ENCODE data around the gene ACOX3. TPM values are rescaled to one million over a fixed set of nuclear protein-coding genes. Genes with fewer than 3 reads are reported as not detected.

Gene ACOX3
- total RNA-seq, 6 experiments from 2014 or later = 18.6 to 23.2 (median 19.9) TPM

DNA sequence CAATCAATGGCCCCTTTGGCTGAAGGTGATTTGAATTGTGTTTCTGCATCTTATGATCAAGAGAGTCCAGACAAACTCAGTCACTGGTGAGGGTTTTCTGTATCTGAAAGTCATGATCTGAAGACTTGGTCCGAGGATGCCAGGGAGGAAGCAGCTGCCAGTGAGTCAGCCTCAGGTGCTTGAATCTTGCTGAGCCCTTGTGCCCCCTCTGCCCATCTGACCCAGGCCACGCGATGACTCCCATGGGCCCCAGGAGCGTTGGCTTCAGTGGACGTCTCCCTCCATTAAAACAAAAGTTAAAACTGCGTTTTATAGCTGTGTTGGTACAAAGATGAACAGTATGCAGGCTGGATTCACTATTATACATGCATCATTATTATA is 109.0 kb downstream of the ACOX3 start:
- Mint-ChIP-seq H3K4me1 (ENCODE audit: low read depth) (peaks cover 9% of the 10 kb centered on the region), H3K36me3 (ENCODE audit: low read depth) (peaks cover 6% of the 10 kb centered on the region), H3K27me3 (ENCODE audit: insufficient read depth) (peaks cover 23% of the 10 kb centered on the region), H3K4me3 (no peak overlapping the region), H3K27ac (no peak overlapping the region), H3K9me3 (peaks cover 24% of the 10 kb centered on the region)
- TF ChIP-seq, protein P1, sequence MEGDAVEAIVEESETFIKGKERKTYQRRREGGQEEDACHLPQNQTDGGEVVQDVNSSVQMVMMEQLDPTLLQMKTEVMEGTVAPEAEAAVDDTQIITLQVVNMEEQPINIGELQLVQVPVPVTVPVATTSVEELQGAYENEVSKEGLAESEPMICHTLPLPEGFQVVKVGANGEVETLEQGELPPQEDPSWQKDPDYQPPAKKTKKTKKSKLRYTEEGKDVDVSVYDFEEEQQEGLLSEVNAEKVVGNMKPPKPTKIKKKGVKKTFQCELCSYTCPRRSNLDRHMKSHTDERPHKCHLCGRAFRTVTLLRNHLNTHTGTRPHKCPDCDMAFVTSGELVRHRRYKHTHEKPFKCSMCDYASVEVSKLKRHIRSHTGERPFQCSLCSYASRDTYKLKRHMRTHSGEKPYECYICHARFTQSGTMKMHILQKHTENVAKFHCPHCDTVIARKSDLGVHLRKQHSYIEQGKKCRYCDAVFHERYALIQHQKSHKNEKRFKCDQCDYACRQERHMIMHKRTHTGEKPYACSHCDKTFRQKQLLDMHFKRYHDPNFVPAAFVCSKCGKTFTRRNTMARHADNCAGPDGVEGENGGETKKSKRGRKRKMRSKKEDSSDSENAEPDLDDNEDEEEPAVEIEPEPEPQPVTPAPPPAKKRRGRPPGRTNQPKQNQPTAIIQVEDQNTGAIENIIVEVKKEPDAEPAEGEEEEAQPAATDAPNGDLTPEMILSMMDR (IDR thresholded peaks at IDR 0.05) = no peak
- no peak for DNase-seq

DNA sequence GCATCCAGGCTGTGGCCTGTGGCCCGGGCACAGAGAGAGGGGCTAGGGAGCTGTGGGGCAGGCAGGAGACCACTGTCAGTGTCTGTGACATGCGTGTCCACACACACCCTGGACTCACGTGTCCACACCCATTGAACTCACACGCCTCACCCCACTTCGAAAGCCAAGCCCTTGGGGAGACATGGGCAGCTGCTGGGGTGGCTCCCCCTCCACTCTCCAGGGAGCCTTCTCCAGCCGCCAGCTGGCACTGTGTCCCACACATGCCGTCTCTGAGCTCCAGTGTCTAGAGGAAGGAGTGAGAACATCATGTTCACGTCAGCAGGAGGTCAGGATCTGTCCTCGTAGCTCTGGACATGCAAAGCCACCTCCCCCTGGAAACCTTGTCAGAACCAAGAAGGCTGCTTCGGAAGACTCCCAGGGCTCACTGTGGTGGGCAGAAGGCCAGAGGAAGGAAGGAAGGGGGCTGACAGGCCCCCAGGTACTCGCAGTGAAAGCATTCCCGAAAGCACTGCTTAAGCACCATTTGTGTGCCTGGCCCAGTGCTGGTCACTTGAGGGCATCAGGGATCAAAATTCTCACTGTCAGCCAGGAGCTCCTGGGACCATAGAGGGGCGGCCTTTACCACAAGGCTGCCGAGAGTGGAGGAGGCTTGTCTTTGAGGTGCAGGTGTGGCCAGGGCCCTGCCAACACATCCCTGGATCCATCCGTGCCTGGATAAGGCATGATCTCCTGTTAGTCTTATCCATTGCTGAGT is 109.5 kb downstream of the ACOX3 start:
- TF ChIP-seq, protein P1 (IDR thresholded peaks at IDR 0.05) = no peak
- Mint-ChIP-seq H3K27ac (no peak overlapping the region), H3K9me3 (peaks cover 19% of the 10 kb centered on the region), H3K27me3 (ENCODE audit: insufficient read depth) (peaks cover 23% of the 10 kb centered on the region), H3K36me3 (ENCODE audit: low read depth) (peaks cover 4% of the 10 kb centered on the region), H3K4me1 (ENCODE audit: low read depth) (peaks cover 3% of the 10 kb centered on the region), H3K4me3 (no peak overlapping the region)
- DNase-seq = no peak

DNA sequence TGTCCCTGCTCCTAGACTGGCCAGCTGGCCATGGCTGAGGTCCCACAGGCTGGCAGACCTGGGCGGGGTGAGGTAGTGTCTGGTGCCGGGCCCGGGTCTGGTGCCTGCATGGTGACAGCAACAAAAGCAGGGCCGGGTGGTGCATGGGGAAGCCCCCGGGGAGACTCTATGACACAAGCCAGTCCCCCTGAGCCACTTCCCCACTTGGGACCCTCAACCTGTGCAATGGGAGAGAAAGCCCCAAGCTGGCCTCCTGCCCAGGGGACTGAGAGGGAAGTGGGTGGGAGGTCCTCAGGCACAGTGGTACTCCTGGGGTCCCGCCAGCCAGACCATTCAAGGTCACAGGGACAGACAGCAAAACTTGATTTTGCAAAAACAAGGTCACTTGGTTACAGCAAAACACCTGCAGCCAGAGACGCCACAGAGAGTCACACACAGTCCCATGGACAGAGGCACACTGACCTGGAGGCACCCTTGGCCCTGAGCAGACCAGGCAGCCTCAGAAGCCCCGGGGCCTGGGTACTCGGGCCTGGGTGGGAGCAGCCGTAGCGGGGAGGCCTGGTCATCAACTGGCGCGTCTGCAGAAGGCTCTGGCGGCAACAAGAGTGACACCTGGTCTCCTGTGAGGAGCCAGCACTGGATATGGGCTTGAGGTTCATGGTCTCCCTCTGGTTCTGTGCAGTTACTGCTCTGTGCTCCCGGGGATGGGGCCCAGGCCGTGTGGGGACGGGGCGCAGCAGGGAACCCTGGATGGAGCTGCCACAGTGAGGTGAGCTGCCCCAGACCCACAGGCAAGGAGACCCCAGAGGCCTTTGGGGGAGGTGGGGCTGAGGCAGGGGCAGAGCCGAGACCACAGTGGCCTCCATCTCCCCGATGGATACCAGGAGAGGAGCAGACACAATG is 110.4 kb downstream of the ACOX3 start:
- H3K27me3 Mint-ChIP-seq (ENCODE audit: insufficient read depth) = peaks cover 23% of the 10 kb centered on the region
- no peak for DNase-seq
- H3K9me3 Mint-ChIP-seq = peaks cover 10% of the 10 kb centered on the region
- no peak overlapping the region for H3K4me3 Mint-ChIP-seq
- no peak overlapping the region for H3K27ac Mint-ChIP-seq
- no peaks in the 10 kb centered on the region for H3K36me3 Mint-ChIP-seq (ENCODE audit: low read depth)
- TF ChIP-seq, protein P1 (IDR thresholded peaks at IDR 0.05) = no peak
- peaks cover 8% of the 10 kb centered on the region for H3K4me1 Mint-ChIP-seq (ENCODE audit: low read depth)

DNA sequence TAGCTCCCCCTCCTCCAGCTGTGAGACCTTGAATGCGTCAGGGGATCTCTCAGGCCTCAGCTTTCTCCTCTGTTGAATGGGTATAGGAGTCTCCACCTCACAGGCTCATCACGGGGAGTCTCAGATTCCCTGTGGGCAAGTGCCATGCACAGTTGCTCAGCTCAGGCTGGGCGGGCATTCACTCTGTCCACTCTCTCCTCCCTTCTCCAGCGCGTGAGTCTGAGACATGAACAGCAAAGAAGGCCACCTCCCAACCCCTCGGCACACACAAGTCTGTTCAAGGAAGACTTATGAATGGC is 111.0 kb downstream of the ACOX3 start:
- Mint-ChIP-seq H3K27me3 (ENCODE audit: insufficient read depth) (peaks cover 23% of the 10 kb centered on the region), H3K4me1 (ENCODE audit: low read depth) (peaks cover 14% of the 10 kb centered on the region), H3K4me3 (no peak overlapping the region), H3K27ac (no peak overlapping the region), H3K36me3 (ENCODE audit: low read depth) (no peaks in the 10 kb centered on the region), H3K9me3 (peaks cover 8% of the 10 kb centered on the region; the same call in 1 of the 2 replicates)
- DNase-seq = no peak
- TF ChIP-seq, protein P1 (IDR thresholded peaks at IDR 0.05) = no peak

DNA sequence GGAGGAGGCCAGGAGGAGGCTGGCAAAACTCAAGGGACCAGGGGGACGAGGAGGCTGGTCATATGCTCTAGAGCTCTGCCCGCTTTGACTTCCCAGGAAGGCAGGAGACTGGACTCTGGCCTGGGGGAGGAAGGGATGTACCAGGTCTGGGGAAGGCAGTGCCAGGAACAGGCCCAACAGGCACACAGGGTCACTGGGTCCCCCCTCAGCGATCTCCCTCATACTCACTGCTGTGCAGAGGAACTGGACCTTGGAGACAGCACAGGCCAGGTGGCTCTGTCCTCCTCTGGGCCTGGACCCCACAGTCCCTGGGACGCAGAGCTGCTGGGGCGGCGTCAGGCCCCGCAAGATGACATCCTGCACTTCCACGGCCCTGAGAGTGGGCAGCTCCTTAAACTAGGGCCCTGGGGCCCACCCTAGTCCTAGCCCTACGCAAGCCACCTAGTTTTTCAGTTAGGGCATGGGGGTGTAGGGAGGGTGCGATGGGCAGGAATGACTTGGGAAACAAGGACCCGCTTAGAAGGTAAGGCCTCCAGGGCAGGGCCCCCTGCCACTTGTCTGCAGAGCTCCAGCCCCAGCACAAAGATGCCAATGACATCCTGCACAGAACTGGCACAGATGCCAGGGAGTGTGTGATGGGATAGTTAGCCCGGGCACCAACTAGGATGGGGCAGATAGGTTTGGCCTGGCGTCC is 111.5 kb downstream of the ACOX3 start:
- peaks cover 19% of the 10 kb centered on the region for H3K4me1 Mint-ChIP-seq (ENCODE audit: low read depth)
- DNase-seq = no peak
- H3K27me3 Mint-ChIP-seq (ENCODE audit: insufficient read depth) = peaks cover 18% of the 10 kb centered on the region
- TF ChIP-seq, protein P1 (IDR thresholded peaks at IDR 0.05) = no peak
- H3K36me3 Mint-ChIP-seq (ENCODE audit: low read depth) = no peaks in the 10 kb centered on the region
- no peak overlapping the region for H3K4me3 Mint-ChIP-seq
- no peak overlapping the region for H3K27ac Mint-ChIP-seq
- H3K9me3 Mint-ChIP-seq = peaks cover 13% of the 10 kb centered on the region

All from HFFc6 (cell line).